HCT116 (cell line): Measurements from ENCODE around the gene DNAJC4. TPM values are rescaled to one million over a fixed set of nuclear protein-coding genes. Genes with fewer than 3 reads are reported as not detected.

Source experiments
- ATAC-seq: fragments of 200-7000 bp; cut with Tn5 transposase; 2 replicates; pipeline ENCODE4 v1.9.1; 2020; ENCODE audit warnings: mild to moderate bottlenecking, moderate library complexity
- BruUV-seq: library from RNA; stranded (reverse); fragments of 400-500 nt; replicated peaks from 2 replicates; lab custom pipeline; 2021; lab: Mats Ljungman, UMichigan
- CTCF ChIA-PET: fragments of 300-600 bp; sonication (Branson Sonifier 250); formaldehyde crosslinking; loops from one replicate; lab custom pipeline; 2021; ENCODE audit warnings: antibody characterized with exemption; lab: Charles Lee
- POLR2A ChIA-PET: fragments of 300-600, 350-600 bp; sonication (Branson Sonifier 250); formaldehyde crosslinking; loops from one replicate; lab custom pipeline; 2021; ENCODE audit warnings: antibody characterized with exemption; lab: Charles Lee
- RAD21 ChIA-PET, 2 experiments: fragments of 300-600 bp; sonication (Branson Sonifier 250); formaldehyde crosslinking; loops; one replicate each; lab custom pipeline; 2023; ENCODE audit warnings: low total read pairs in 2 of 2; ENCODE audit not compliant: uncharacterized antibody in 2 of 2, unreplicated experiment in 2 of 2, low non-redundant PET in 1 of 2; lab: Charles Lee
- DNase-seq: peaks from one replicate; pipeline ENCODE4 v3.0.0-alpha.2; 2010; ENCODE audit warnings: low read depth, low spot score
- H2AFZ ChIP-seq: fragments of 200-600 bp; shearing (Covaris generic), sonication (generic); 2 replicates; pipeline ENCODE4 v1.6.1; 2017; ENCODE audit warnings: low read depth, mixed run types, mixed read lengths, antibody characterized with exemption, low read length; ENCODE audit not compliant: poor library complexity, severe bottlenecking
- H3K27ac ChIP-seq: 2 replicates; pipeline ENCODE4 v1.5.1; 2012; ENCODE audit warnings: low read depth, low read length
- H3K27me3 ChIP-seq: fragments of 200-600 bp; sonication (generic); 2 replicates; pipeline ENCODE4 v1.6.1; 2016; ENCODE audit warnings: mixed run types, low read length, mixed read lengths; ENCODE audit not compliant: insufficient read depth
- H3K36me3 ChIP-seq, 2 experiments: fragments of 200-500 bp in 1 of 2; fragments of 200-600 bp in 1 of 2; sonication (Bioruptor generic) in 1 of 2; sonication (generic) in 1 of 2; 2 replicates each; pipeline versions ENCODE4 v1.5.1 to v1.6.1; 2014 to 2016; ENCODE audit warnings: low read length in 2 of 2, inconsistent platforms in 1 of 2, mixed read lengths in 1 of 2, mixed run types in 1 of 2; ENCODE audit not compliant: insufficient read depth in 2 of 2, control insufficient read depth in 1 of 2
- H3K4me1 ChIP-seq, 2 experiments: fragments of 200-600 bp in 1 of 2; sonication (generic) in 1 of 2; 2 replicates each; pipeline versions ENCODE4 v1.5.1 to v1.6.1; 2012 to 2017; ENCODE audit warnings: low read length in 2 of 2, inconsistent platforms in 1 of 2, mild to moderate bottlenecking in 1 of 2, mixed read lengths in 1 of 2, mixed run types in 1 of 2, moderate library complexity in 1 of 2; ENCODE audit not compliant: insufficient read depth in 2 of 2, control insufficient read depth in 1 of 2
- H3K4me2 ChIP-seq: fragments of 200-600 bp; sonication (generic); 2 replicates; pipeline ENCODE4 v1.6.1; 2017; ENCODE audit warnings: mixed run types, low read length, mixed read lengths
- H3K4me3 ChIP-seq, 2 experiments: fragments of 200-600 bp in 1 of 2; sonication (generic) in 1 of 2; replicated peaks in 1 of 2; 2 replicates each; pipeline ENCODE4 v1.5.1; 2011 to 2016; ENCODE audit warnings: low read length in 2 of 2, control low read depth in 1 of 2, low read depth in 1 of 2, mild to moderate bottlenecking in 1 of 2, mixed read lengths in 1 of 2, mixed run types in 1 of 2
- H3K79me2 ChIP-seq: fragments of 200-600 bp; sonication (generic); 2 replicates; pipeline ENCODE4 v1.6.1; 2017; ENCODE audit warnings: mild to moderate bottlenecking, mixed run types, low read length, moderate library complexity, mixed read lengths; ENCODE audit not compliant: insufficient read depth
- H3K9ac ChIP-seq: fragments of 200-600 bp; sonication (generic); 2 replicates; pipeline ENCODE4 v1.6.1; 2016; ENCODE audit warnings: low read length, mixed read lengths
- H3K9me2 ChIP-seq: fragments of 200-600 bp; sonication (generic), shearing (Covaris generic); 2 replicates; pipeline ENCODE4 v1.6.1; 2017; ENCODE audit warnings: mixed run types, mild to moderate bottlenecking, moderate library complexity; ENCODE audit not compliant: insufficient read depth
- H3K9me3 ChIP-seq, 2 experiments: fragments of 200-500 bp in 1 of 2; fragments of 200-600 bp in 1 of 2; sonication (Bioruptor generic) in 1 of 2; sonication (generic) in 1 of 2; 2 replicates each; pipeline ENCODE4 v1.6.1; 2014 to 2017; ENCODE audit warnings: low read length in 2 of 2, mixed read lengths in 2 of 2, inconsistent platforms in 1 of 2, low read depth in 1 of 2, mild to moderate bottlenecking in 1 of 2, mixed run types in 1 of 2, moderate library complexity in 1 of 2; ENCODE audit not compliant: control insufficient read depth in 1 of 2, insufficient read depth in 1 of 2
- H4K20me1 ChIP-seq: fragments of 200-600 bp; sonication (generic), shearing (Covaris generic); 2 replicates; pipeline ENCODE4 v1.6.1; 2017; ENCODE audit warnings: mixed run types, mild to moderate bottlenecking, moderate library complexity; ENCODE audit not compliant: insufficient read depth
- CEBPB ChIP-seq: IDR thresholded peaks from 2 replicates; pipeline ENCODE4 v1.6.1; 2012; ENCODE audit warnings: low read depth
- EGR1 ChIP-seq: IDR thresholded peaks from 2 replicates; pipeline ENCODE4 v1.6.1; 2012; ENCODE audit warnings: low read depth
- ELF1 ChIP-seq: IDR thresholded peaks from 2 replicates; pipeline ENCODE4 v1.6.1; 2012; ENCODE audit warnings: low read depth, borderline replicate concordance
- FOSL1 ChIP-seq: IDR thresholded peaks from 2 replicates; pipeline ENCODE4 v1.6.1; 2012; ENCODE audit warnings: low read depth
- JUND ChIP-seq: IDR thresholded peaks from 2 replicates; pipeline ENCODE4 v1.6.1; 2012
- POLR2A ChIP-seq: IDR thresholded peaks from 2 replicates; pipeline ENCODE4 v1.7.0; 2011; ENCODE audit warnings: borderline replicate concordance; ENCODE audit not compliant: insufficient read depth, insufficient read length; ENCODE audit errors: extremely low read depth
- RAD21 ChIP-seq: IDR thresholded peaks from 2 replicates; pipeline ENCODE4 v1.6.1; 2012; ENCODE audit warnings: low read depth, mild to moderate bottlenecking
- SP1 ChIP-seq: IDR thresholded peaks from 2 replicates; pipeline ENCODE4 v1.6.1; 2012; ENCODE audit warnings: low read depth
- SRF ChIP-seq: IDR thresholded peaks from 2 replicates; pipeline ENCODE4 v1.6.1; 2012; ENCODE audit warnings: low read depth
- TCF7L2 ChIP-seq: IDR thresholded peaks from 2 replicates; pipeline ENCODE4 v1.7.0; 2011; ENCODE audit warnings: borderline replicate concordance, inconsistent platforms; ENCODE audit not compliant: insufficient read depth, insufficient read length; ENCODE audit errors: extremely low read depth
- YY1 ChIP-seq: IDR thresholded peaks from 2 replicates; pipeline ENCODE4 v1.6.1; 2011; ENCODE audit warnings: low read length, low read depth, moderate library complexity, mild to moderate bottlenecking; ENCODE audit not compliant: insufficient replicate concordance; ENCODE audit errors: extremely low read depth
- ZNF274 ChIP-seq: fragments of 200-500 bp; sonication (Bioruptor generic); IDR thresholded peaks from 2 replicates; pipeline ENCODE4 v1.6.1; 2014; ENCODE audit warnings: mild to moderate bottlenecking, low read depth, low read length, inconsistent platforms
- intact Hi-C: fragments of 100-400 bp; cut with micrococcal nuclease; formaldehyde crosslinking; loops from 2 replicates; pipeline ENCODE4 v1.10.0; 2022
- total RNA-seq: library from RNA; stranded (reverse); gene quantifications from one replicate; pipeline ENCODE4 v1.2.1, GENCODE V29; 2021; ENCODE audit not compliant: unreplicated experiment
- TF ChIP-seq, protein P1 (sequence below), 3 experiments: fragments of 200-600 bp in 1 of 3; sonication (generic) in 1 of 3; IDR thresholded peaks in 2 of 3; conservative IDR thresholded peaks in 1 of 3; 2 replicates each; pipeline ENCODE4 v1.5.1; 2012 to 2017; ENCODE audit warnings: low read depth in 2 of 3, low read length in 2 of 3, antibody characterized with exemption in 1 of 3, borderline replicate concordance in 1 of 3, control low read depth in 1 of 3, mild to moderate bottlenecking in 1 of 3, mixed read lengths in 1 of 3, mixed run types in 1 of 3, moderate library complexity in 1 of 3; ENCODE audit not compliant: insufficient read depth in 1 of 3
- TF ChIP-seq, protein P2 (sequence below): IDR thresholded peaks from 2 replicates; pipeline ENCODE4 v1.6.1; 2011; ENCODE audit warnings: mild to moderate bottlenecking, low read length, moderate library complexity; ENCODE audit not compliant: insufficient replicate concordance; ENCODE audit errors: extremely low read depth
- TF ChIP-seq, protein P3 (sequence below): IDR thresholded peaks from 2 replicates; pipeline ENCODE4 v1.6.1; 2012

DNAJC4 gene
- total RNA-seq, 1 experiment from 2014 or later: 25.8 TPM

DNA sequence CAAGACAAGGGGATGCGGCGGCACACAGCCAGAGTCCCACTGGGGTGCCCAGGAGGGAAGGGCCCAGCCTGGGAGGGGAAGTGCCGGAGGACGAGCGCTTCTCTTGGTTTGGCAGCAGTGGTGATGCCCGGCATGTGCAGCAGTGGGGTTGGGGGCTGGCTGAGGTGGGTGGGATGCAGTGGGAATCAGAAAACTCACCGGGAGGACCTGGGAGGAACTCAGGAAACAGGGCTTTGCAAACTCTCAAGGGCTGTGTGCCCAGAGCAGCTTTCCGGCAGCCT is 20.8 kb upstream of the DNAJC4 start:
- Histone ChIP-seq H3K9me2 (no peaks in the 10 kb centered on the region), H2AFZ (no peak overlapping the region), H3K9me3 (no peaks in the 10 kb centered on the region), H3K9ac (no peak overlapping the region), H3K27me3 (no peaks in the 10 kb centered on the region), H4K20me1 (no peaks in the 10 kb centered on the region), H3K27ac (no peak overlapping the region), H3K4me3 (no peak overlapping the region), H3K36me3 (peaks cover 12 to 13% of the 10 kb centered on the region in 2 experiments), H3K4me2 (no peak overlapping the region), H3K4me1 (peaks cover 0 to 2% of the 10 kb centered on the region in 2 experiments; a peak in 1 of 4 replicates), H3K79me2 (no peaks in the 10 kb centered on the region)
- no peak for ATAC-seq
- BruUV-seq: no TSS peak
- DNase-seq: no peak
- ChIA-PET RAD21 (no interaction called here), CTCF (no interaction called here), POLR2A (no interaction called here)
- intact Hi-C loops: no loop called here
- no peak for TF ChIP-seq CEBPB
- TF ChIP-seq ELF1: no peak
- TF ChIP-seq JUND: no peak
- no peak for TF ChIP-seq EGR1
- no peak for TF ChIP-seq ZNF274
- no peak for TF ChIP-seq SP1
- TF ChIP-seq, protein P1, sequence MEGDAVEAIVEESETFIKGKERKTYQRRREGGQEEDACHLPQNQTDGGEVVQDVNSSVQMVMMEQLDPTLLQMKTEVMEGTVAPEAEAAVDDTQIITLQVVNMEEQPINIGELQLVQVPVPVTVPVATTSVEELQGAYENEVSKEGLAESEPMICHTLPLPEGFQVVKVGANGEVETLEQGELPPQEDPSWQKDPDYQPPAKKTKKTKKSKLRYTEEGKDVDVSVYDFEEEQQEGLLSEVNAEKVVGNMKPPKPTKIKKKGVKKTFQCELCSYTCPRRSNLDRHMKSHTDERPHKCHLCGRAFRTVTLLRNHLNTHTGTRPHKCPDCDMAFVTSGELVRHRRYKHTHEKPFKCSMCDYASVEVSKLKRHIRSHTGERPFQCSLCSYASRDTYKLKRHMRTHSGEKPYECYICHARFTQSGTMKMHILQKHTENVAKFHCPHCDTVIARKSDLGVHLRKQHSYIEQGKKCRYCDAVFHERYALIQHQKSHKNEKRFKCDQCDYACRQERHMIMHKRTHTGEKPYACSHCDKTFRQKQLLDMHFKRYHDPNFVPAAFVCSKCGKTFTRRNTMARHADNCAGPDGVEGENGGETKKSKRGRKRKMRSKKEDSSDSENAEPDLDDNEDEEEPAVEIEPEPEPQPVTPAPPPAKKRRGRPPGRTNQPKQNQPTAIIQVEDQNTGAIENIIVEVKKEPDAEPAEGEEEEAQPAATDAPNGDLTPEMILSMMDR (IDR thresholded peaks at IDR 0.05 in 2 of 3, conservative IDR thresholded peaks at IDR 0.05 in 1 of 3; ENCODE audit: borderline replicate concordance in 1 of 3, insufficient read depth in 1 of 3, low read depth in 2 of 3, low read length in 2 of 3): no peak
- TF ChIP-seq FOSL1: no peak
- no peak for TF ChIP-seq TCF7L2
- no peak for TF ChIP-seq SRF
- no peak for TF ChIP-seq RAD21
- TF ChIP-seq YY1: no peak
- TF ChIP-seq, protein P2, sequence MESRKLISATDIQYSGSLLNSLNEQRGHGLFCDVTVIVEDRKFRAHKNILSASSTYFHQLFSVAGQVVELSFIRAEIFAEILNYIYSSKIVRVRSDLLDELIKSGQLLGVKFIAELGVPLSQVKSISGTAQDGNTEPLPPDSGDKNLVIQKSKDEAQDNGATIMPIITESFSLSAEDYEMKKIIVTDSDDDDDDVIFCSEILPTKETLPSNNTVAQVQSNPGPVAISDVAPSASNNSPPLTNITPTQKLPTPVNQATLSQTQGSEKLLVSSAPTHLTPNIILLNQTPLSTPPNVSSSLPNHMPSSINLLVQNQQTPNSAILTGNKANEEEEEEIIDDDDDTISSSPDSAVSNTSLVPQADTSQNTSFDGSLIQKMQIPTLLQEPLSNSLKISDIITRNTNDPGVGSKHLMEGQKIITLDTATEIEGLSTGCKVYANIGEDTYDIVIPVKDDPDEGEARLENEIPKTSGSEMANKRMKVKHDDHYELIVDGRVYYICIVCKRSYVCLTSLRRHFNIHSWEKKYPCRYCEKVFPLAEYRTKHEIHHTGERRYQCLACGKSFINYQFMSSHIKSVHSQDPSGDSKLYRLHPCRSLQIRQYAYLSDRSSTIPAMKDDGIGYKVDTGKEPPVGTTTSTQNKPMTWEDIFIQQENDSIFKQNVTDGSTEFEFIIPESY: no peak
- TF ChIP-seq, protein P3, sequence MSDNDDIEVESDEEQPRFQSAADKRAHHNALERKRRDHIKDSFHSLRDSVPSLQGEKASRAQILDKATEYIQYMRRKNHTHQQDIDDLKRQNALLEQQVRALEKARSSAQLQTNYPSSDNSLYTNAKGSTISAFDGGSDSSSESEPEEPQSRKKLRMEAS: no peak
- no peak for TF ChIP-seq POLR2A
